ENCODE data around the gene STAT4. TPM values are rescaled to one million over a fixed set of nuclear protein-coding genes. Genes with fewer than 3 reads are reported as not detected.

STAT4 gene
- total RNA-seq, 2 experiments from 2014 or later = 154 to 157 TPM

DNA sequence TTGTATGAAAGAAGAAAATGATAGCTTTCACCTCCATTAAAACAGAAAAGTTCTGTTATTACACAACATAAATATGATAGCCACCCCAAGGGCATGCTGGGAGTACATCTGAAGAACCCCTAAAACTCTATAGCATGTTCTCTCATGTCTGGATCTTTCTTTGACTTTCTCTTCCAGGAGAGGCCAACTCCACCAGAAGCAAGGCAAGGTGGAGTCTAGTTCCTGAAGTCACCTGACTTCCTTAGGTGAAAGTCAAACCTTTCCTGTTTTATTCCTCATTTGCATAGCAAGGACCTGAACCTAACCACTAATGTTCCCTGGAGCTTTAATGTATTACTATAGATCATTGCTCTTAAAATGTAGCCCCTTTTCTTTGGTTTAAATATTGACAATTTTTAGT is 142.5 kb downstream of the STAT4 start:
- ChIA-PET CTCF (interaction anchor here (0.8 to 2.6 kb wide), 6 partner anchors 12 to 148 kb away, joined by 3 to 8 read pairs (median 4); no protein-coding TSS in a partner anchor), POLR2A (interaction anchor here (0.6 to 4.5 kb wide), 9 partner anchors 11 to 394 kb away, joined by 3 to 37 read pairs (median 6); no protein-coding TSS in a partner anchor)
- no peak for DNase-seq
- Mint-ChIP-seq H3K27ac (peak overlapping the region; percentile 69), H3K36me3 (ENCODE audit: low read depth) (peaks cover 71% of the 10 kb centered on the region), H3K27me3 (ENCODE audit: low read depth) (no peaks in the 10 kb centered on the region), H3K4me3 (peak overlapping the region; percentile 50), H3K4me1 (ENCODE audit: low read depth) (peaks cover 71% of the 10 kb centered on the region), H3K9me3 (ENCODE audit: insufficient read depth) (no peaks in the 10 kb centered on the region)
- no peak for ATAC-seq

DNA sequence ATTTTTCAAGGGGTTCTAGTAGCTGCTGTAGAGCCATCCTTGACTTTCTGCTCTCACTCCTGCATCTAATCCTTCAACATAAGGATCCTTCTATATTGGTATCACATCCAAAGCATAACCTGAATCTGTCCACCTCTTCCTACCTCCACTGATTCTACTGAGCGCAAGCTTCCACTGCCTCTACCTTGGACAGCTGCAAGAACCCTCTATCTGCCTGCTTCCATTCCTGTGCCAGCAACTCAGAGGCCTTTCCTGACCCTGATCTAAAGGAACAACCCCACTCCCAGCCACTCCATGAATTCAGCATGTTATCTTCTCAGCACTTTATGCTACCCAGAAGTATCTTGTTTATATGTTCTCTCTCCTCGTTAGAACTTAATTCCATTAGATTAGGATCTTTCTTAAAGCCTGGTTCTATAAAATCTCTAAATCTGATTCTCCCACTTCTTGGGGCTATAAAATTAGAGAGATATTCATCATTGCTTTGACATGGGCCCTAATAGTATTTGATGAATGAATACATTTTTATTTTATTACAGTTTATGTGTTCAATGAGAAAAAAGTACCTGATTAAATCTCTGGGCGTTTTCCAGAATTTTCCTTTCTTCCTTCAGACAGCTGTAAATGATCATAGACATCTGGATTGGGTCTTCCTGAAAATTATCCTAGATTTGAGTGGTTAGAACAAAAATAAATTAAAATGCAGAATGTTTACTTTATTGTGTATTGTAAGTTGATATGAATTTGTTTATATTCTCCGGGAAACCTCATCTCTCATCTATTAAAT is 143.6 kb downstream of the STAT4 start:
- ATAC-seq (no peak), DNase-seq (no peak)
- Mint-ChIP-seq H3K4me3 (no peak overlapping the region), H3K27me3 (ENCODE audit: low read depth) (no peaks in the 10 kb centered on the region), H3K4me1 (ENCODE audit: low read depth) (peaks cover 81% of the 10 kb centered on the region), H3K27ac (peak overlapping the region; percentile 33), H3K36me3 (ENCODE audit: low read depth) (peaks cover 82% of the 10 kb centered on the region), H3K9me3 (ENCODE audit: insufficient read depth) (no peaks in the 10 kb centered on the region)
- ChIA-PET POLR2A (interaction anchor here (1.3 to 4.5 kb wide), 7 partner anchors 10 to 35 kb away, joined by 3 to 37 read pairs (median 6); no protein-coding TSS in a partner anchor), CTCF (interaction anchor here (0.6 to 2.6 kb wide), 7 partner anchors 10 to 554 kb away, joined by 3 to 8 read pairs (median 4); no protein-coding TSS in a partner anchor)

DNA sequence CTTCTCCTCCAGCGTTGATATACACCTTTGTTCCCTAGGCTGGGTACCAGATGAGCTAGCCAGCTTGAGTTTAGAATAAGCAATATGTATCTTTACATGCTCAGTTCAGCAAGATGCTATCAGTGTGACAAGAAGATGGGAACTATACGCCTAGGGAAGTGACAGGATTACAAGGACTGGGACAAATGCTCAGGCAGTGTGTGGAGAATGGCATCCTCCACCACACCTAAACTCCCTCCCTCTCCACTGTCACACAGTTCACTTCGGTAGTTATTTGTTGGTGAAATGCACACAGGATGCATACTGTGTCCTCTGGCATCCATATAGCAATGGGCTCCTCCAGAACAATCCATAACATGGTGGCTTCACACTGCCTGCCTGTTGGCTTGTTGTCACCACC is 144.5 kb downstream of the STAT4 start:
- Mint-ChIP-seq H3K27ac (no peak overlapping the region), H3K4me3 (no peak overlapping the region), H3K36me3 (ENCODE audit: low read depth) (peaks cover 91% of the 10 kb centered on the region), H3K27me3 (ENCODE audit: low read depth) (no peaks in the 10 kb centered on the region), H3K4me1 (ENCODE audit: low read depth) (peaks cover 87% of the 10 kb centered on the region), H3K9me3 (ENCODE audit: insufficient read depth) (no peaks in the 10 kb centered on the region)
- ChIA-PET CTCF (interaction anchor here (0.6 kb wide), 1 partner anchor 555 kb away, joined by 3 read pairs; no protein-coding TSS in a partner anchor), POLR2A (interaction anchor here (1.5 to 4.5 kb wide), 5 partner anchors 9 to 19 kb away, joined by 6 to 37 read pairs (median 11); no protein-coding TSS in a partner anchor)
- ATAC-seq = peak; percentile 8
- DNase-seq = no peak

DNA sequence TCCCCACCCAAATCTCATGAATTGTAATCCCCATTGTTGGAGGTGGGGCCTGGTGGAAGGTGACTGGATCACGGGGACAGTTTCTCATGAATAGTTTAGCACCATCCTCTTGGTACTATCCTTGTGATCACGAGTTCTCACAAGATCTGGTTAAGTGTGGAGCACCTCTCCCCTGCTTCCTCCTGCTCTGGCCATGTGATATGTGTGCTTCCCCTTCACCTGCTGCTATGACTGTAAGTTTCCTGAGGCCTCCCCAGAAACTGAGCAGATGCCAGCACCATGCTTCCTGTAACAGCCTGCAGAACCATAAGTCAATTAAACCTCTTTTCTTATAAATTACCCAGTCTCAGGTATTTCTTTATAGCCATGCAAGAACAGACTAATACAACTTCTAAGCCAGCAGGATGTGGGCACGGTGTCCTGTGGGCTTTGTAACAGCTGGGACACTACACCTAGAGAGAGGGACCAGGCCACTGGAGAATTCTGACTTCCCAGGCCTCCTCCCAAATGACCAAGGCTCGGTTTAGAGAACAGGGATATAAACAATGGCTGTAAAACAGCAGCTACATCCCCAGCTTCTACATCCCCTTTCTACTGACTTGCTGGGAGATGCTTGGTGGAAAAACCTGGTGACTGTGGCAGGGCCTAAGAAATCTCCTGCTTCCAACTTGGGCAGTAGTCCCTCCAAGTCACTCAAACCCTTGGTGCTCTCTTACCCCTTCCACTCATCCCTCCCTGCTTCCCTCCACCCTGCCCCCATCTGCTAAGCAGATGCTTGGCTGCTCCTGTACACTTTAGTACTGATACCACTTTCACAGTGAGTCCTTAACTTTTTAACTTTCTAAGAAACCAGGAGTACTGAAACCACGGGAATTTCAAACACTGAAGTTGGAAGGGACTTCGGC is 147.1 kb downstream of the STAT4 start:
- ChIA-PET POLR2A (interaction anchor here (0.6 to 4.2 kb wide), 8 partner anchors 9 to 111 kb away, joined by 3 to 49 read pairs (median 5); partner anchors contain the start of gene STAT1), CTCF (interaction anchor here (1.1 to 1.8 kb wide), 4 partner anchors 8 to 152 kb away, joined by 3 to 4 read pairs (median 4); no protein-coding TSS in a partner anchor)
- H3K9me3 Mint-ChIP-seq (ENCODE audit: insufficient read depth) = no peaks in the 10 kb centered on the region
- peak overlapping the region; percentile 31 for H3K27ac Mint-ChIP-seq
- no peak for DNase-seq
- no peaks in the 10 kb centered on the region for H3K27me3 Mint-ChIP-seq (ENCODE audit: low read depth)
- peak; percentile 12 for ATAC-seq
- H3K36me3 Mint-ChIP-seq (ENCODE audit: low read depth) = peaks cover 99% of the 10 kb centered on the region
- peaks cover 92% of the 10 kb centered on the region for H3K4me1 Mint-ChIP-seq (ENCODE audit: low read depth)
- no peak overlapping the region for H3K4me3 Mint-ChIP-seq

DNA sequence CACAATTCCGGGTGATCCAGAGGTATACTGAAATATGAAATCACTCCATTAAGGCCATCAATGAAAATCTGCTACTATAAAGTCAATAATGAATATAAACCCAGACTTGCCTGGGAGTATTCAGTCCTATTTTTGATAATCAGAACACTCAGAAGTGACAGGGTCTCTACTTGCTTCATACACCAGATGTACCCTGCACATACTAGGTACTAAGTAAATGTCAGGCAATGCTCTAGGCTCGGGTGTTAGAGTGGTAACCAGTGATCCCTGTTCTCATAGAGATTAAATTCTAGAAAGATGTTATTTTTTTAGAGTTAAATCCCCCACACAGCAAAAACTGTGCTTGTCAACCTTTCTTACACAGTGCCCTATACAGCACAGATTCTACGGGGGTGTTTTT is 149.2 kb downstream of the STAT4 start:
- ATAC-seq (no peak), DNase-seq (no peak)
- no peak overlapping the region for H3K4me3 Mint-ChIP-seq
- H3K4me1 Mint-ChIP-seq (ENCODE audit: low read depth) = peaks cover 88% of the 10 kb centered on the region
- H3K27ac Mint-ChIP-seq = peak overlapping the region; percentile 64
- ChIA-PET POLR2A (interaction anchor here (1.6 to 4.2 kb wide), 4 partner anchors 11 to 21 kb away, joined by 6 to 49 read pairs (median 7); partner anchors contain the start of gene STAT1), CTCF (interaction anchor here (1.0 to 1.4 kb wide), 3 partner anchors 10 to 28 kb away, joined by 3 to 5 read pairs (median 4); no protein-coding TSS in a partner anchor)
- H3K9me3 Mint-ChIP-seq (ENCODE audit: insufficient read depth) = no peaks in the 10 kb centered on the region
- H3K27me3 Mint-ChIP-seq (ENCODE audit: low read depth) = no peaks in the 10 kb centered on the region
- H3K36me3 Mint-ChIP-seq (ENCODE audit: low read depth) = peaks cover 98% of the 10 kb centered on the region

DNA sequence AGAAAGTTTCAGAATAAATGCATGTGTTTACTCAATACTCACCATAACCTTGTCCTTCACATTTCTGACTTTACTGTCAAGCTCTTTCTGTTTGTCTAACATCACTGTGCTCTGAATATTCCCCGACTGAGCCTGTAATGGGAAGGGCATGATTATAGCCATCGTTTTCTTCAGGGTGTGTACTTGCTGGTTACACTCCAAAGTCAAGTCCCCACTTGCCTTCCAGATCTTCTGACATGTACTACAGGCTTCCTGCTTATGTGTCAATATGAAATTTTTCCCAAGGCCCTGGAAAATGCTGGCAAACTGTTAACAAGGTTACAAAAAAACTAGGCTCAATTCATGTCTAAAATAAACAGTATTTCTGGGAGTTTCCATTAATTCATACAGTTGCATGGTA is 149.8 kb downstream of the STAT4 start:
- DNase-seq = no peak
- peaks cover 98% of the 10 kb centered on the region for H3K36me3 Mint-ChIP-seq (ENCODE audit: low read depth)
- H3K9me3 Mint-ChIP-seq (ENCODE audit: insufficient read depth) = no peaks in the 10 kb centered on the region
- H3K27me3 Mint-ChIP-seq (ENCODE audit: low read depth) = no peaks in the 10 kb centered on the region
- ChIA-PET POLR2A (interaction anchor here (1.0 to 4.2 kb wide), 4 partner anchors 11 to 22 kb away, joined by 4 to 49 read pairs (median 7); partner anchors contain the start of gene STAT1), CTCF (no interaction called here)
- ATAC-seq = no peak
- H3K4me1 Mint-ChIP-seq (ENCODE audit: low read depth) = peaks cover 84% of the 10 kb centered on the region
- no peak overlapping the region for H3K4me3 Mint-ChIP-seq
- peak overlapping the region; percentile 64 for H3K27ac Mint-ChIP-seq

DNA sequence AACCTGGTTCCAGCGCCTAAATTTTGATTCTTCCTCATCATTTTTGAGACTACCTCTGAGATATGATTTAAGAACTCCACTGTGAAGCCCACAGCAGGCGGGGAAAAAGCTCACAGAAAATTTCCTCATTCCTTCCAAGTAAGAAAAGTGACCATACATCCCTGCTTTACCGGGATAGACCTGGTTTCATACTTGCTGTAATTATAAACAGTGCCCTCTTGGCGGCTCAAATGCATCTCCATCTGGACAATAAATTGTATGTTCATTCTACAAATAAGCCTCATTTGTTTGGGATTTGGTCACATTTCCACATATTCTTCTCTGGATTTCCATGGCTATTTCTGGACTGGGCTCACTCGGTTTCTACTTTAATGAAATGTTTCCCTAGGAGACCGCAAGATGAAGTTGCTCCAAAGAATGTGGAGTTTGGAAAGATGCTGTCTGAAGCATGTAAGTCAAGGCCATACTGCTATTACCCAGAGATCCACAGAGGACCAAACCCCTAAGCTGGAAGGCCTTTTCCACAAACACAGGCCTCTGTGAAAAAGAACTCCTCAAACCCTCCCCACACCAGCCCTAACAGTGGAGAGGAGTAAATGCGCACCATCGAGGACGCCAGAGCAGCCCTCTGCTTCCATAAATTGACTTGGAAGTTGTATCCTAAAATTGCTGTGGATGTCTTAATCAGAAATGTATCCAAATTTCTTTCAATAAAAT is 150.7 kb downstream of the STAT4 start:
- no peaks in the 10 kb centered on the region for H3K27me3 Mint-ChIP-seq (ENCODE audit: low read depth)
- H3K27ac Mint-ChIP-seq = peak overlapping the region; percentile 41
- ATAC-seq (no peak), DNase-seq (no peak)
- H3K4me1 Mint-ChIP-seq (ENCODE audit: low read depth) = peaks cover 85% of the 10 kb centered on the region
- CTCF ChIA-PET = interaction anchor here (1.6 kb wide), 1 partner anchor 29 kb away, joined by 5 read pairs; no protein-coding TSS in a partner anchor
- POLR2A ChIA-PET = interaction anchor here (1.0 to 4.2 kb wide), 4 partner anchors 10 to 23 kb away, joined by 4 to 49 read pairs (median 7); partner anchors contain the start of gene STAT1
- no peaks in the 10 kb centered on the region for H3K9me3 Mint-ChIP-seq (ENCODE audit: insufficient read depth)
- H3K4me3 Mint-ChIP-seq = no peak overlapping the region
- H3K36me3 Mint-ChIP-seq (ENCODE audit: low read depth) = peaks cover 98% of the 10 kb centered on the region

DNA sequence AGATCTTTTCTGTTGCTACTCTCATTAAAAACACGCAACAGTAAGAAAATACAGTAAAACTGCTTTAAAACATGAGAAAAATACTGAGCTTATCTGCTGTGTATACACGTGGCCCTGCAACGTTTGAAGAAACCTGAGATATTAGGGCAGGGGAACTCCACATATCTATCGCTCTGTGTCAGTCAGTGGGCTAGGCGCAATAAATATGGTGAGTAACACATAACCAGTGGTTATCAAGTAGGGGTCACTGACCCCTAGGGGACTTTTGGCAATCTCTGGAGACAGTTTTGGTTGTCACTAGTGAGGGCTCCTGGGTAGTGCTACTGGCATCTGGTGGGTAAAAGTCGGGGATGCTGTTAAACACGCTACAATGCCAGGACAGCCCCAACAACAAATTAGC is 151.7 kb downstream of the STAT4 start:
- no peak for ATAC-seq
- Mint-ChIP-seq H3K9me3 (ENCODE audit: insufficient read depth) (no peaks in the 10 kb centered on the region), H3K4me1 (ENCODE audit: low read depth) (peaks cover 82% of the 10 kb centered on the region), H3K27me3 (ENCODE audit: low read depth) (no peaks in the 10 kb centered on the region), H3K27ac (peak overlapping the region; percentile 12), H3K36me3 (ENCODE audit: low read depth) (peaks cover 96% of the 10 kb centered on the region), H3K4me3 (no peak overlapping the region)
- ChIA-PET CTCF (interaction anchor here (1.6 kb wide), 1 partner anchor 31 kb away, joined by 5 read pairs; no protein-coding TSS in a partner anchor), POLR2A (interaction anchor here (1.0 to 1.2 kb wide), 3 partner anchors 11 to 14 kb away, joined by 3 to 5 read pairs (median 4); no protein-coding TSS in a partner anchor)
- DNase-seq = peak; percentile 13

DNA sequence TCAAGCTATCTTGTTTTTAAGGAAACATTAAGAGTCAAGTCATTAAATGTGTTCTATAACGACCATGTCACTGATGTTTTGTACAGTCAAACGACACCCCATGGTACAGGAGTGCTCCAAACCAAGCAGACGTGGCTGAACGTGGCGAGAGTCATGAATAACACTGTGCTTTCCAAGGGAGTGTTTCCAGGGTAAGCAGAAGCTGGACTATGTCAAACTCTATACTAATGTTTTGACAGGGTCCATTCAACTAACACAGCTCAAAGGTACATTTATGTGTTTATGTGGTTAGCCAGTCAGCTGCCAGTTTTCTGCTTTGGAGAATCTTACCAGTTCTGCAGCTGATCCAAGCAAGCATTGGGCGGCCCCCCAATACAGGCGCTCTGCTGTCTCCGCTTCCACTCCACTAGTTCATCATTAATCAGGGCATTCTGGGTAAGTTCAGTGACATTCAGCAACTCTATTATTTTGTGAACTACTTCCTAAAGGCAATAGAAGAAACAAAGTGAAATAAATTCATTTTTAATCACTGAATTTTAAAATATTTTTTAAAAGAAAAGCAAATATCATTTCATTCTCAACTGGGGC is 153.2 kb downstream of the STAT4 start:
- CTCF ChIA-PET = interaction anchor here (1.2 to 2.0 kb wide), 3 partner anchors 7 to 19 kb away, joined by 5 to 7 read pairs (median 7); no protein-coding TSS in a partner anchor
- peaks cover 94% of the 10 kb centered on the region for H3K36me3 Mint-ChIP-seq (ENCODE audit: low read depth)
- peak overlapping the region; percentile 65 for H3K27ac Mint-ChIP-seq

GRCh38 chr2:190996947-190997346 is 153.8 kb downstream of the STAT4 start:
- H3K27me3 Mint-ChIP-seq (ENCODE audit: low read depth) = no peaks in the 10 kb centered on the region
- ChIA-PET CTCF (interaction anchor here (1.0 to 2.0 kb wide), 7 partner anchors 8 to 158 kb away, joined by 3 to 7 read pairs (median 4); no protein-coding TSS in a partner anchor), POLR2A (interaction anchor here (0.7 to 1.5 kb wide), 6 partner anchors 10 to 1553 kb away, joined by 3 to 12 read pairs (median 4); no protein-coding TSS in a partner anchor)
- H3K4me1 Mint-ChIP-seq (ENCODE audit: low read depth) = peaks cover 77% of the 10 kb centered on the region
- no peak for ATAC-seq
- peak overlapping the region; percentile 65 for H3K27ac Mint-ChIP-seq
- no peak overlapping the region for H3K4me3 Mint-ChIP-seq
- H3K9me3 Mint-ChIP-seq (ENCODE audit: insufficient read depth) = no peaks in the 10 kb centered on the region
- H3K36me3 Mint-ChIP-seq (ENCODE audit: low read depth) = peaks cover 94% of the 10 kb centered on the region
- DNase-seq = no peak

More for the DNA sequence above, 153.2 kb downstream of the STAT4 start:
- no peak for ATAC-seq
- DNase-seq = no peak
- POLR2A ChIA-PET = interaction anchor here (0.7 to 1.5 kb wide), 6 partner anchors 10 to 1554 kb away, joined by 3 to 7 read pairs (median 4); partner anchors contain the start of gene STAT1
- Mint-ChIP-seq H3K4me3 (no peak overlapping the region), H3K9me3 (ENCODE audit: insufficient read depth) (no peaks in the 10 kb centered on the region), H3K27me3 (ENCODE audit: low read depth) (no peaks in the 10 kb centered on the region), H3K4me1 (ENCODE audit: low read depth) (peaks cover 78% of the 10 kb centered on the region)

Data from activated CD8-positive, alpha-beta T cell treated with anti-CD3 and anti-CD28 coated beads, Interleukin-2, amount 10 ng/mL, durations not matched to agents 7 days and 5 days (primary cell).